Tibial artery (tissue), 4 donors: Measurements from ENCODE around the gene SULT2B1.

Source experiments
- DNase-seq, 2 donors: peaks; one replicate each; pipeline ENCODE4 v3.0.0-alpha.2; 2019
- H3K27ac ChIP-seq, 2 donors: fragments of 200-600 bp; sonication (generic) in 1 of 2; 1 replicate in 1 of 2; 2 replicates in 1 of 2; pipeline ENCODE4 v1.5.1; 2018 to 2019; ENCODE audit warnings: mild to moderate bottlenecking in 1 of 2
- H3K27me3 ChIP-seq, 2 donors: fragments of 200-600 bp; sonication (generic) in 1 of 2; one replicate each; pipeline versions ENCODE4 v1.5.1 to v1.6.0; 2016 to 2019
- H3K36me3 ChIP-seq, 3 donors: fragments of 200-600 bp; sonication (generic) in 2 of 3; one replicate each; pipeline ENCODE4 v1.5.1; 2016 to 2019; ENCODE audit warnings: mild to moderate bottlenecking in 2 of 3
- H3K4me1 ChIP-seq, 4 donors: fragments of 200-600 bp; sonication (generic) in 2 of 4; 1 replicate in 3 of 4; 2 replicates in 1 of 4; pipeline ENCODE4 v1.5.1; 2016 to 2019
- H3K4me3 ChIP-seq, 2 donors: fragments of 200-600 bp; sonication (generic) in 1 of 2; 1 replicate in 1 of 2; 2 replicates in 1 of 2; pipeline ENCODE4 v1.5.1; 2018 to 2019; ENCODE audit warnings: mild to moderate bottlenecking in 2 of 2
- H3K9me3 ChIP-seq, 3 donors: fragments of 200-600 bp; sonication (generic) in 1 of 3; one replicate each; pipeline ENCODE4 v1.5.1; 2016 to 2019
- intact Hi-C: fragments of 100-400 bp; cut with DNase I; formaldehyde crosslinking; loops from one replicate; pipeline ENCODE4 v1.15.0; 2023; ENCODE audit warnings: low total_unique reads
- TF ChIP-seq, protein P1 (sequence below), 2 experiments: fragments of 200-600 bp in 1 of 2; fragments of 450-650 bp in 1 of 2; IDR thresholded peaks; one replicate each; pipeline ENCODE4 v1.5.1; 2017 to 2019; ENCODE audit warnings: antibody characterized with exemption in 2 of 2, mild to moderate bottlenecking in 1 of 2, moderate library complexity in 1 of 2

Gene SULT2B1

DNA sequence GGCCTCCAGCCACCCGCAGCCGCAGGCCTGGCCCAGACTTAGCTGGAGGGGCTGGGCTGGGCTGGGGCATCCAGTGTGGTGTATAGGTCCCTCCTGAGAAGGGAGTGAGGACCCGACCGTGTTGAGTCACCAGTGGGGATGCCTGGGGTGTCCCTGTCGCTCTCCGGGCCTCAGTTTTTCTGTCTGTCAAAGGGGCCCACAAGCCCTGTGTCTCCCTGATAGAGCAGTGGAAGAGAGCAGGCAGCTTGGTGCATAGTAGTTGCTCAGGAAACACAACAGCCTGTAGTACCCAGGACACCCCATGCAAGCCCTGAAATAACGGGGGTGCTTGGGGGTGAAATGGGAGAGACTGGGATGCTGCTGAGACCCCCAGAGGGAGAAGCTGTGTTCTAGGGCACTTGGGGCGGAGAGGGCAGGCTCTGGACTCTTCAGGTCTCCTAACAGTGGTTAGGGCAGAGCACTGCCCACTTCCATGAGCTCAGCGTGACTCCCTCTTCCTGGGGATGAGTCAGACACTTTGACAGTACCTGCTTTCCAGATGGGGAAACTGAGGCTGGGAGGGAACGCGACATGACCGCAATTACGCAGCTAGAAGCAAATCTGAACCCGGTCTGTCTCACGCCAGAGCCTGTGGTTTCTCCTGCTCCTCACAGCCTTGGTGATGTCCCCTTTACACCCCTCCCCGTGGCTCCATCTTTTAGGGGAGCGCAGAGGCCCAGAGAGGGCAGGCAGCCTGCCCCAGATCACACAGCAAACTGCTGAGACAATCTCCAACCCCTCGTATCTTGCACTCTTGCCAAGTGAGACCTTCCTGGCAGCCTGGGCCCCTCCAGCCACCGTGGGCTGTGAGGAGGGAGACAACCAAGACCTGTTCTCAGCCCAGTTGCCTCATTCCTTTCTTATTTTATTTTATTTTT, 692 bp downstream of the SULT2B1 start:
- no peak overlapping the region for H3K4me3 ChIP-seq
- H3K27me3 ChIP-seq = peaks cover 0 to 58% of the 10 kb centered on the region in 2 donors
- DNase-seq = no peak
- intact Hi-C loops = no loop called here
- H3K27ac ChIP-seq = no peak overlapping the region
- H3K4me1 ChIP-seq = no peaks in the 10 kb centered on the region
- TF ChIP-seq, protein P1, sequence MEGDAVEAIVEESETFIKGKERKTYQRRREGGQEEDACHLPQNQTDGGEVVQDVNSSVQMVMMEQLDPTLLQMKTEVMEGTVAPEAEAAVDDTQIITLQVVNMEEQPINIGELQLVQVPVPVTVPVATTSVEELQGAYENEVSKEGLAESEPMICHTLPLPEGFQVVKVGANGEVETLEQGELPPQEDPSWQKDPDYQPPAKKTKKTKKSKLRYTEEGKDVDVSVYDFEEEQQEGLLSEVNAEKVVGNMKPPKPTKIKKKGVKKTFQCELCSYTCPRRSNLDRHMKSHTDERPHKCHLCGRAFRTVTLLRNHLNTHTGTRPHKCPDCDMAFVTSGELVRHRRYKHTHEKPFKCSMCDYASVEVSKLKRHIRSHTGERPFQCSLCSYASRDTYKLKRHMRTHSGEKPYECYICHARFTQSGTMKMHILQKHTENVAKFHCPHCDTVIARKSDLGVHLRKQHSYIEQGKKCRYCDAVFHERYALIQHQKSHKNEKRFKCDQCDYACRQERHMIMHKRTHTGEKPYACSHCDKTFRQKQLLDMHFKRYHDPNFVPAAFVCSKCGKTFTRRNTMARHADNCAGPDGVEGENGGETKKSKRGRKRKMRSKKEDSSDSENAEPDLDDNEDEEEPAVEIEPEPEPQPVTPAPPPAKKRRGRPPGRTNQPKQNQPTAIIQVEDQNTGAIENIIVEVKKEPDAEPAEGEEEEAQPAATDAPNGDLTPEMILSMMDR (IDR thresholded peaks at IDR 0.05) = no peak
- no peaks in the 10 kb centered on the region for H3K9me3 ChIP-seq
- no peaks in the 10 kb centered on the region for H3K36me3 ChIP-seq

GRCh38 chr19:48553676-48554384, 1.9 kb downstream of the SULT2B1 start:
- Histone ChIP-seq H3K4me1 (no peaks in the 10 kb centered on the region), H3K27ac (no peak overlapping the region), H3K4me3 (no peak overlapping the region), H3K36me3 (no peaks in the 10 kb centered on the region), H3K9me3 (no peaks in the 10 kb centered on the region), H3K27me3 (peaks cover 0 to 59% of the 10 kb centered on the region in 2 donors)
- peak in 1 of 2 donors; percentile 27 for DNase-seq
- TF ChIP-seq, protein P1 (IDR thresholded peaks at IDR 0.05) = no peak
- intact Hi-C loops = no loop called here

GRCh38 chr19:48554385-48555091, 2.6 kb downstream of the SULT2B1 start:
- intact Hi-C loops = no loop called here
- no peaks in the 10 kb centered on the region for H3K9me3 ChIP-seq
- DNase-seq = no peak
- H3K36me3 ChIP-seq = no peaks in the 10 kb centered on the region
- H3K27ac ChIP-seq = no peak overlapping the region
- peaks cover 0 to 60% of the 10 kb centered on the region in 2 donors for H3K27me3 ChIP-seq
- no peak overlapping the region for H3K4me3 ChIP-seq
- TF ChIP-seq, protein P1 (IDR thresholded peaks at IDR 0.05) = no peak
- H3K4me1 ChIP-seq = no peaks in the 10 kb centered on the region

GRCh38 chr19:48556163-48556562, 4.2 kb downstream of the SULT2B1 start:
- H3K9me3 ChIP-seq = no peaks in the 10 kb centered on the region
- DNase-seq = no peak
- H3K36me3 ChIP-seq = no peaks in the 10 kb centered on the region
- intact Hi-C loops = no loop called here
- no peak overlapping the region for H3K4me3 ChIP-seq
- H3K27me3 ChIP-seq = peaks cover 0 to 63% of the 10 kb centered on the region in 2 donors
- no peak overlapping the region for H3K27ac ChIP-seq
- TF ChIP-seq, protein P1 (IDR thresholded peaks at IDR 0.05) = no peak
- no peaks in the 10 kb centered on the region for H3K4me1 ChIP-seq

DNA sequence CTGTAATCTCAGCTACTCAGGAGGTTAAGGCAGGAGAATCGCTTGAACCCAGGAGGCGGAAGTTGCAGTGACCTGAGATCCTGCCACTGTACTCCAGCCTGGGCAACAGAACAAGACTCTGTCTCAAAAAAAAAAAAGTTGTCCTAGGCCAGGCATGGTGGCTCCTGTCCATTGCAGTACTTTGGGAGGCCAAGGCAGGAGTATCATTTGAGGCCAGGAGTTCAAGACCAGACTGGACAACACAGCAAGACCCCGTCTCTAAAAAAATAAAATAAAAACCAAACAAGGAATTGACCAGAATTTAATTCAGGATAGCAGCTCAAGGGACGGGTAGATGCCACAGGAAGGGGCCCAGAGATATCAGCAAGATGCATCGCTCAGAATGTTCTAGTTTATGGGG, 4.9 kb downstream of the SULT2B1 start:
- H3K27me3 ChIP-seq = peaks cover 0 to 59% of the 10 kb centered on the region in 2 donors
- no peak overlapping the region for H3K27ac ChIP-seq
- no peaks in the 10 kb centered on the region for H3K36me3 ChIP-seq
- DNase-seq = no peak
- TF ChIP-seq, protein P1 (IDR thresholded peaks at IDR 0.05) = no peak
- no peak overlapping the region for H3K4me3 ChIP-seq
- H3K9me3 ChIP-seq = no peaks in the 10 kb centered on the region
- intact Hi-C loops = no loop called here
- no peaks in the 10 kb centered on the region for H3K4me1 ChIP-seq
